Right lobe of liver (tissue), 4 donors: ENCODE measurements around the gene MARCHF6.

Experiments used
- CTCF ChIP-seq, 4 donors: fragments of 200-600 bp in 3 of 4; fragments of 450-650 bp in 1 of 4; IDR thresholded peaks; one replicate each; pipeline versions ENCODE4 v1.5.1 to v1.8.0; 2016 to 2022; ENCODE audit warnings: antibody characterized with exemption in 4 of 4, mild to moderate bottlenecking in 2 of 4
- POLR2A ChIP-seq: fragments of 450-650 bp; IDR thresholded peaks from one replicate; pipeline ENCODE4 v1.6.1; 2017; ENCODE audit warnings: antibody characterized with exemption, mild to moderate bottlenecking
- donor health status: DM: no; HTN: no; CAD: no.
- donor health status: DM: no; HTN: no; CAD: no.
- donor health status: DM: no; HTN: yes; CAD: no.

- TF ChIP-seq CTCF (IDR thresholded peaks at IDR 0.05) (no peak), POLR2A (no peak)
These were observed 13.5 kb upstream of the MARCHF6 start for GRCh38 chr5:10339958-10340357.
